OCI-LY7 (cell line): ENCODE data around the gene PHACTR1.

Experiments
- EZH2phosphoT487 ChIP-seq: fragments of 200-600 bp; sonication (generic); IDR thresholded peaks from 2 replicates; pipeline ENCODE4 v1.6.1; 2018; ENCODE audit warnings: low read depth, borderline replicate concordance, mild to moderate bottlenecking, mixed run types, antibody characterized with exemption, low read length, moderate library complexity, mixed read lengths
- TF ChIP-seq, protein P1 (sequence below): fragments of 200-600 bp; sonication (generic); conservative IDR thresholded peaks from 2 replicates; pipeline ENCODE4 v1.5.1; 2014; ENCODE audit warnings: mild to moderate bottlenecking, antibody characterized with exemption, low read length, moderate library complexity, mixed read lengths

DNA sequence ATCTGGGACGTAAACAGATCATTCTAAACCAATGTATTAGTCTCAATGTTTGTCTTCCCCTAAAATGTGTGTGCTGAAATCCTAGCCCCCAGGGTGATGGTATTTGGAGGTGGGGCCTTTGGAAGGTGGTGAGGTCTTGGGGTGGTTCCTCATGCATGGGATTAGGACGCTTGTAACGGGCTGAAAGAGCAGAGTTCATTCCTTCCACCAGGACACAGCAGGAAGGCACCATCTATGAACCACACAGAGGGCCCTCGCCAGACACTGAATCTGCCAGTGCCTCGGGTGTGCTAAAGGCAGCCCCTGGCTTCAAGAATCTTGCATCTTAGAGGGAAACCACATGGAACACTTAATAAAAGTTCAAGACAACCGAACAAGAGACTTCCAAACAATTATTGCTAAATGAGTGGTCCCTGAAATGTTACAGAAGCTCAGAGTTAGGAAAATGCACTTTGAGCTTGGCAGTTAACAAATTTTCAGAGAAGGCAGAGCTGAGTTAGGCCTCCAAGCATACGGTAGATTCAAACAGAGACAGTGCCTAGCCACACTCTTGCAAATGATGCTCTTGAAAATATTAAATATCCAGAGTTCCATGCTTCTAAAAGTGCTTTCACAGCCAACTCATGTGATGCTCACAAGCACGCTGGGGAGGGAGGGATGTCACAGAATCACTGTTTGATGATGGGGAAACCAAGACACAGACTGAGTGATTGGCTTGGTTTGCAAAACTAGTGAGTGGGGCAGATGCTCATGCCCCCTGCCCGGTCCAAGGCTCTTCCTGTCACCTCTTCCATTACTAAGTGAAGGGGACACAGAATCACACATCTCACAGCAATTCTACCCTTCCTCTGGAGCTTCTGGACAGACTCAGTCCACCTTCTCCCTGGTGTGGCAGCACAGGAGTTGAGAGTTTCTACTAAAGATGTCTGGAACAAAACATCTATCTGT is 584.4 kb downstream of the PHACTR1 start:
- TF ChIP-seq, protein P1, sequence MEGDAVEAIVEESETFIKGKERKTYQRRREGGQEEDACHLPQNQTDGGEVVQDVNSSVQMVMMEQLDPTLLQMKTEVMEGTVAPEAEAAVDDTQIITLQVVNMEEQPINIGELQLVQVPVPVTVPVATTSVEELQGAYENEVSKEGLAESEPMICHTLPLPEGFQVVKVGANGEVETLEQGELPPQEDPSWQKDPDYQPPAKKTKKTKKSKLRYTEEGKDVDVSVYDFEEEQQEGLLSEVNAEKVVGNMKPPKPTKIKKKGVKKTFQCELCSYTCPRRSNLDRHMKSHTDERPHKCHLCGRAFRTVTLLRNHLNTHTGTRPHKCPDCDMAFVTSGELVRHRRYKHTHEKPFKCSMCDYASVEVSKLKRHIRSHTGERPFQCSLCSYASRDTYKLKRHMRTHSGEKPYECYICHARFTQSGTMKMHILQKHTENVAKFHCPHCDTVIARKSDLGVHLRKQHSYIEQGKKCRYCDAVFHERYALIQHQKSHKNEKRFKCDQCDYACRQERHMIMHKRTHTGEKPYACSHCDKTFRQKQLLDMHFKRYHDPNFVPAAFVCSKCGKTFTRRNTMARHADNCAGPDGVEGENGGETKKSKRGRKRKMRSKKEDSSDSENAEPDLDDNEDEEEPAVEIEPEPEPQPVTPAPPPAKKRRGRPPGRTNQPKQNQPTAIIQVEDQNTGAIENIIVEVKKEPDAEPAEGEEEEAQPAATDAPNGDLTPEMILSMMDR: no peak
- no peak for TF ChIP-seq EZH2phosphoT487
